Stimulated activated CD4-positive, alpha-beta T cell treated with anti-CD3 and anti-CD28 coated beads, Interleukin-1b, Interleukin-23, amount 100 ng/mL, for 4 hours (primary cell): ENCODE results near the gene WWOX.
A peak's percentile ranks its signal among the peaks of the same experiment; 100 is the strongest.

Experiments used
- DNase-seq, 2 donors: peaks; one replicate each; pipeline ENCODE4 v3.0.0-alpha.2; 2020; ENCODE audit warnings: low read depth in 2 of 2

WWOX gene

GRCh38 chr16:78465730-78466129 lies 366.3 kb downstream of the WWOX start:
- DNase-seq, result no peak

GRCh38 chr16:78469787-78470186 lies 370.3 kb downstream of the WWOX start:
- DNase-seq, result no peak

- no peak for DNase-seq
These were observed 373.7 kb downstream of the WWOX start for GRCh38 chr16:78473031-78473699.

GRCh38 chr16:78474762-78475161 lies 375.3 kb downstream of the WWOX start:
- no peak for DNase-seq

- DNase-seq, result no peak
These were observed 377.2 kb downstream of the WWOX start for GRCh38 chr16:78476615-78477014.

- peak in 1 of 2 donors; percentile 0 for DNase-seq
These were observed 378.9 kb downstream of the WWOX start for GRCh38 chr16:78478267-78478861.

- DNase-seq, result no peak
These were observed 380.3 kb downstream of the WWOX start for GRCh38 chr16:78479723-78480122.

- DNase-seq, result no peak
These were observed 381.1 kb downstream of the WWOX start for GRCh38 chr16:78480588-78480987.

GRCh38 chr16:78483124-78483992 lies 383.9 kb downstream of the WWOX start:
- DNase-seq, result no peak

GRCh38 chr16:78484509-78485058 lies 385.1 kb downstream of the WWOX start:
- no peak for DNase-seq

GRCh38 chr16:78485188-78485916 lies 385.9 kb downstream of the WWOX start:
- DNase-seq, result no peak

- DNase-seq, result no peak
These were observed 386.4 kb downstream of the WWOX start for GRCh38 chr16:78485917-78486257.

- DNase-seq, result no peak
These were observed 388.0 kb downstream of the WWOX start for GRCh38 chr16:78487471-78487870.

GRCh38 chr16:78489072-78489471 lies 389.6 kb downstream of the WWOX start:
- DNase-seq, result no peak

- no peak for DNase-seq
These were observed 390.2 kb downstream of the WWOX start for GRCh38 chr16:78489631-78490030.

- no peak for DNase-seq
These were observed 391.0 kb downstream of the WWOX start for GRCh38 chr16:78490431-78490830.

- DNase-seq, result no peak
These were observed 391.4 kb downstream of the WWOX start for GRCh38 chr16:78490847-78491246.

- DNase-seq, result no peak
These were observed 394.1 kb downstream of the WWOX start for GRCh38 chr16:78493573-78493972.

- no peak for DNase-seq
These were observed 394.7 kb downstream of the WWOX start for GRCh38 chr16:78494105-78494504.

GRCh38 chr16:78494674-78495073 lies 395.2 kb downstream of the WWOX start:
- no peak for DNase-seq

- no peak for DNase-seq
These were observed 396.7 kb downstream of the WWOX start for GRCh38 chr16:78496189-78496588.

GRCh38 chr16:78499399-78499798 lies 399.9 kb downstream of the WWOX start:
- no peak for DNase-seq
